ENCODE measurements around the gene NOX5. TPM values are rescaled to one million over a fixed set of nuclear protein-coding genes. Genes with fewer than 3 reads are reported as not detected.

NOX5 gene
- total RNA-seq, 2 donors from 2014 or later: 0.16 to 0.19 TPM

- no peaks in the 10 kb centered on the region for H3K9me3 ChIP-seq
- H3K27ac ChIP-seq: no peak overlapping the region
- DNase-seq (ENCODE audit: low spot score): no peak
- H3K4me3 ChIP-seq: no peak overlapping the region
- no peaks in the 10 kb centered on the region for H3K27me3 ChIP-seq
- H3K4me1 ChIP-seq: peaks cover 0 to 26% of the 10 kb centered on the region in 2 donors
- H3K36me3 ChIP-seq: no peaks in the 10 kb centered on the region
- no peak for TF ChIP-seq CTCF (IDR thresholded peaks at IDR 0.05)
These were observed 72.1 kb downstream of the NOX5 start for GRCh38 chr15:69086427-69087204.

GRCh38 chr15:69087366-69087976 is 73.0 kb downstream of the NOX5 start:
- Histone ChIP-seq H3K27ac (no peak overlapping the region), H3K36me3 (no peaks in the 10 kb centered on the region), H3K27me3 (no peaks in the 10 kb centered on the region), H3K4me1 (peaks cover 0 to 18% of the 10 kb centered on the region in 2 donors), H3K9me3 (no peaks in the 10 kb centered on the region), H3K4me3 (no peak overlapping the region)
- no peak for TF ChIP-seq CTCF (IDR thresholded peaks at IDR 0.05)
- DNase-seq (ENCODE audit: low spot score): no peak

GRCh38 chr15:69088300-69088965 is 73.9 kb downstream of the NOX5 start:
- Histone ChIP-seq H3K4me3 (no peak overlapping the region), H3K4me1 (peaks cover 0 to 10% of the 10 kb centered on the region in 2 donors), H3K27me3 (no peaks in the 10 kb centered on the region), H3K36me3 (no peaks in the 10 kb centered on the region), H3K27ac (no peak overlapping the region), H3K9me3 (no peaks in the 10 kb centered on the region)
- TF ChIP-seq CTCF (IDR thresholded peaks at IDR 0.05): no peak
- no peak for DNase-seq (ENCODE audit: low spot score)

DNA sequence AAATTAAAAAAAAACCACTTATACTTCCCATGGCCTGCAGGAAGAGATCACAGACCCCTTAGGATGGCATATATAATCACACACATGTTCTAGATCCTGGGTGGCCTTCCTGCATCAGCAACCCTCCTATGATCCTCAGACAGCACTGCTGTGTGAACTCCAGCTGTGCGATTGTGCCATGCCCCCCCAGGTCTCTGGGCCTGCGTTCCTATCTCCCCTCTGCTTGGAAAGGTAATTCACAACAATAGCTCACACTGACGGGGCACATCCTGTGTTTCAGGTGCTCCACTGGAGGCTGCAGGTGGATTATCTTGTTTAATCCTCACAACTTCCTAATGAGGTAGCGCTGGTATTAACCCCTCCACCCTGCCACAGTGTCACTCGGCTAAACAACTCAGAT is 74.8 kb downstream of the NOX5 start:
- H3K36me3 ChIP-seq: no peaks in the 10 kb centered on the region
- peaks cover 0 to 2% of the 10 kb centered on the region in 2 donors for H3K4me1 ChIP-seq
- H3K4me3 ChIP-seq: no peak overlapping the region
- H3K27ac ChIP-seq: no peak overlapping the region
- TF ChIP-seq CTCF (IDR thresholded peaks at IDR 0.05): no peak
- H3K27me3 ChIP-seq: no peaks in the 10 kb centered on the region
- no peak for DNase-seq (ENCODE audit: low spot score)
- H3K9me3 ChIP-seq: no peaks in the 10 kb centered on the region

GRCh38 chr15:69090197-69090948 is 75.9 kb downstream of the NOX5 start:
- H3K27me3 ChIP-seq: no peaks in the 10 kb centered on the region
- no peaks in the 10 kb centered on the region for H3K4me1 ChIP-seq
- no peak for TF ChIP-seq CTCF (IDR thresholded peaks at IDR 0.05)
- DNase-seq (ENCODE audit: low spot score): no peak
- no peaks in the 10 kb centered on the region for H3K36me3 ChIP-seq
- H3K4me3 ChIP-seq: no peak overlapping the region
- H3K27ac ChIP-seq: no peak overlapping the region
- no peaks in the 10 kb centered on the region for H3K9me3 ChIP-seq

Measured in right atrium auricular region (tissue), 2 donors.